SIG-M5 treated with dmso at 0.1 percent for 504 hours (cell line): Measurements from ENCODE around the gene MS4A18.
"Not testable (repeated sequence)": the region's sequence is repeated elsewhere in the genome, so short reads cannot be mapped to it uniquely, and the experiment has no call there.

Experiments
- DNase-seq: peaks from one replicate; lab custom pipeline; 2025; ENCODE audit not compliant: unreplicated experiment; lab: John Stamatoyannopoulos, UW

MS4A18 gene

GRCh38 chr11:60724420-60724819 lies at the start of gene MS4A18:
MS4A18 (plus strand) TSS chr11:60724720.
- no peak for DNase-seq

- DNase-seq = not testable (repeated sequence)
These were observed 46.3 kb upstream of the MS4A18 start for GRCh38 chr11:60678231-60678630.

GRCh38 chr11:60679879-60680278 lies 44.6 kb upstream of the MS4A18 start:
- no peak for DNase-seq

- DNase-seq = no peak
These were observed 43.9 kb upstream of the MS4A18 start for GRCh38 chr11:60680455-60681119.

- DNase-seq = not testable (repeated sequence)
These were observed 40.0 kb upstream of the MS4A18 start for GRCh38 chr11:60684541-60684848.

- DNase-seq = no peak
These were observed 32.9 kb upstream of the MS4A18 start for GRCh38 chr11:60691661-60692060.

- no peak for DNase-seq
These were observed 25.2 kb upstream of the MS4A18 start, which contains the start of gene MS4A8 for GRCh38 chr11:60699284-60699691. MS4A8 (plus strand) TSS chr11:60699612; CDS start chr11:60700861, 1,249 bp downstream.

- no peak for DNase-seq
These were observed 24.6 kb upstream of the MS4A18 start for GRCh38 chr11:60699936-60700335.

- peak; percentile 14 for DNase-seq
These were observed 23.6 kb upstream of the MS4A18 start for GRCh38 chr11:60700689-60701468.

- no peak for DNase-seq
These were observed 23.1 kb upstream of the MS4A18 start for GRCh38 chr11:60701469-60701818.

GRCh38 chr11:60703374-60703773 lies 21.1 kb upstream of the MS4A18 start:
- no peak for DNase-seq

- no peak for DNase-seq
These were observed 18.6 kb upstream of the MS4A18 start for GRCh38 chr11:60705895-60706294.

- no peak for DNase-seq
These were observed 17.6 kb upstream of the MS4A18 start for GRCh38 chr11:60706931-60707330.

- DNase-seq = peak; percentile 7
These were observed 14.0 kb upstream of the MS4A18 start for GRCh38 chr11:60710482-60710881.

GRCh38 chr11:60711276-60711675 lies 13.2 kb upstream of the MS4A18 start:
- no peak for DNase-seq

- DNase-seq = not testable (repeated sequence)
These were observed 11.1 kb upstream of the MS4A18 start for GRCh38 chr11:60713423-60713822.

- no peak for DNase-seq
These were observed 6.6 kb upstream of the MS4A18 start for GRCh38 chr11:60717956-60718355.

GRCh38 chr11:60718524-60719316 lies 5.8 kb upstream of the MS4A18 start:
- no peak for DNase-seq

GRCh38 chr11:60719391-60719790 lies 5.1 kb upstream of the MS4A18 start:
- no peak for DNase-seq

GRCh38 chr11:60720460-60720859 lies 4.1 kb upstream of the MS4A18 start:
- no peak for DNase-seq

- no peak for DNase-seq
These were observed 1.1 kb downstream of the MS4A18 start for GRCh38 chr11:60725592-60725991.

GRCh38 chr11:60731586-60731985 lies 7.1 kb downstream of the MS4A18 start:
- no peak for DNase-seq
